Small intestine (tissue), 7 donors: Measurements from ENCODE around the gene HDGFL2. TPM values are rescaled to one million over a fixed set of nuclear protein-coding genes. Genes with fewer than 3 reads are reported as not detected.

Source experiments
- DNase-seq, 2 donors: peaks; one replicate each; pipeline versions ENCODE4 v3.0.0 to v3.0.0-alpha.2; 2013
- FAIRE-seq: peaks from 2 replicates; lab custom pipeline; 2012; peaks lifted over from hg19 to GRCh38; lab: Jason Lieb, UNC
- H3K27ac ChIP-seq, 3 donors: one replicate each; pipeline ENCODE4 v1.5.1; 2013; ENCODE audit warnings: low read length in 2 of 3, mild to moderate bottlenecking in 2 of 3, control low read depth in 1 of 3, inconsistent platforms in 1 of 3, low read depth in 1 of 3, moderate library complexity in 1 of 3
- H3K27me3 ChIP-seq, 3 donors: one replicate each; pipeline ENCODE4 v1.6.1; 2013; ENCODE audit warnings: low read length in 3 of 3, inconsistent platforms in 1 of 3; ENCODE audit not compliant: control insufficient read depth in 3 of 3, insufficient read depth in 3 of 3
- H3K36me3 ChIP-seq, 3 donors: one replicate each; pipeline ENCODE4 v1.6.1; 2013; ENCODE audit warnings: low read length in 3 of 3, inconsistent platforms in 1 of 3, low read depth in 1 of 3, mild to moderate bottlenecking in 1 of 3, moderate library complexity in 1 of 3; ENCODE audit not compliant: control insufficient read depth in 3 of 3, insufficient read depth in 2 of 3
- H3K4me1 ChIP-seq, 3 donors: one replicate each; pipeline ENCODE4 v1.6.1; 2013; ENCODE audit warnings: low read length in 2 of 3, inconsistent platforms in 1 of 3, low read depth in 1 of 3, mild to moderate bottlenecking in 1 of 3, moderate library complexity in 1 of 3; ENCODE audit not compliant: control insufficient read depth in 3 of 3, insufficient read depth in 2 of 3
- H3K4me3 ChIP-seq, 3 donors: one replicate each; pipeline ENCODE4 v1.5.1; 2013; ENCODE audit warnings: low read length in 3 of 3, control low read depth in 1 of 3, inconsistent platforms in 1 of 3, low read depth in 1 of 3, mild to moderate bottlenecking in 1 of 3, moderate library complexity in 1 of 3
- H3K9me3 ChIP-seq, 2 donors: one replicate each; pipeline ENCODE4 v1.6.1; 2013; ENCODE audit warnings: low read depth in 1 of 2, low read length in 1 of 2; ENCODE audit not compliant: control insufficient read depth in 2 of 2, insufficient read depth in 1 of 2
- WGBS, 3 donors: extraction: QIAGEN DNeasy Blood & Tissue Kit; methylation state at CpG; one replicate each; pipeline ENCODE4 v1.1.7; 2013; 5-methylcytosine and 5-hydroxymethylcytosine counted together
- polyA plus RNA-seq, 4 donors: library from polyadenylated mRNA; stranded (reverse) in 3 of 4; unstranded in 1 of 4; fragments of 200-250 nt in 3 of 4; fragments of 120-200 nt in 1 of 4; gene quantifications; one replicate each; pipeline versions ENCODE4 v1.2.1 to v1.2.3, GENCODE V29; 2013
- donor health status: healthy with polysubstance abuse.
- donor health status: control.
- donor health status: control.
- donor health status: Bipolar disorder and iron deficiency.
- donor health status: healthy.

The HDGFL2 gene
- polyA plus RNA-seq, 4 donors = 18.4 to 40.2 (median 28.5) TPM

GRCh38 chr19:4518345-4519171 is 46.5 kb downstream of the HDGFL2 start, which contains the start of gene PLIN4:
TSS of gene PLIN4 (minus strand) at chr19:4518486. CDS start at chr19:4518272, 214 bp downstream.
- 65 to 79% (median 69%) methylated on average over 27 to 34 of the region's 34 CpGs for WGBS, 3 donors
- Histone ChIP-seq H3K4me3 (no peak within 1 kb of the TSS), H3K4me1 (no peaks in the 10 kb centered on the region)

DNA sequence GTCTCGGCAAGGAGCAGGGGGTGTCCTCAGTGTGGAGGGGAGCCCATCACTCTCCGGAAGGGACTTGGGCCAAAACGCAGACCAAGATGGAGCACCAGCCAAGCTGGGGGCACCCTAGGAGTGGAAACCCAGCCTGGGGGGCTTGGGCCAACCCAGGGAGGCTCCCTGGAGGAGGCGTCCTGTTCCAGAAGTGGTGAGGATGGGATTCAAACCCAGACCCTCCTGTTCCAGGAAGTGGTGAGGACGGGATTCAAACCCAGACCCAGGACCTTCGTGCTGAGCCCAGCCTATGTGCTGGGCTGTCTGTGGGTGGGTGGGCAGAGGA is 47.0 kb downstream of the HDGFL2 start:
- DNase-seq (no peak), FAIRE-seq (no peak)
- 84 to 90% (median 87%) methylated on average over 6 of the region's 6 CpGs for WGBS, 3 donors
- peak overlapping the region in 1 of 3 donors; percentile 1 for H3K27ac ChIP-seq
- H3K4me3 ChIP-seq = no peak overlapping the region
- peaks cover 0 to 10% of the 10 kb centered on the region in 2 donors for H3K9me3 ChIP-seq
- H3K4me1 ChIP-seq = no peaks in the 10 kb centered on the region
- H3K27me3 ChIP-seq = no peaks in the 10 kb centered on the region
- no peaks in the 10 kb centered on the region for H3K36me3 ChIP-seq

More at GRCh38 chr19:4518345-4519171, 46.5 kb downstream of the HDGFL2 start, which contains the start of gene PLIN4:
- Histone ChIP-seq H3K27me3 (no peaks in the 10 kb centered on the region), H3K36me3 (no peaks in the 10 kb centered on the region), H3K27ac (peak within 1 kb of the TSS in 1 of 3 donors; percentile 1), H3K9me3 (peaks cover 0 to 10% of the 10 kb centered on the region in 2 donors)
- DNase-seq (no peak), FAIRE-seq (no peak)

GRCh38 chr19:4519521-4520277 is 47.6 kb downstream of the HDGFL2 start:
- 34 to 69% (median 57%) methylated on average over 9 of the region's 9 CpGs for WGBS, 3 donors
- H3K4me1 ChIP-seq = no peaks in the 10 kb centered on the region
- DNase-seq = no peak

DNA sequence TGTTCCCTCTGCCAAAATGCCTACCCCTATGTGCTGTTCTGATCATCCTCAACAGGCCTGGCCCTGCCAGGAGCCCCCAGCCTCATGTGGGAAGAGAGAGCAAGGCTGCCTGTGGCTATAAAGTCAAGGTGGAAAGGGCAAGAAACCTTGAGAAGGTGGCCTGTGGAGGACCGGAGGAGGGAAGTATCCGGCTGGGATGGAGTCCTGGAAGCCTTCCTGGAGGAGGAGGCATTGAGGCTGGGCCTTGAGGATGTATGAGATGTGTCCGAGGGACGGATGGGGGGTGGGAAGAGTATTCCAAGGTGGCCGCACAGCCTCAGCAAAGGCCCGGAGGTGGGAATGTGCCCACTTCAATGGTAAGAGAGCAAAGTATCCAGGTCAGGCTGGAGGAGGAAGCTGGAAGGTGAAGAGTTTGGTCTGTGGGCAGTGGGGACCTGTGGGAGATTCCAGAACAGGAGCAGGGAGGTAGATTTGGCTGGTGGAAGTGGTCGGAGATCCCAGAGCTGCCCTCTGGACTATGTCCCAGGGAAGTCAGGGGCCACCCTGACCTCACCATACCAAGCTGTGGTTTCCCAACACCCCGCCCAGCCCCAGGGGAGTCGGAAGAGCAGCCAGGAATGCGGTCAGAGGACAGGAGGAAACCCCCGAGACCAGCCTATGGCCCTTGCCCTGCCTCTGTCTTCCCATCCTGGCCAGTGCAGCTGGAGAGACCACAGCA is 49.2 kb downstream of the HDGFL2 start:
- H3K27ac ChIP-seq = no peak overlapping the region
- FAIRE-seq = no peak
- no peak for DNase-seq
- H3K27me3 ChIP-seq = no peaks in the 10 kb centered on the region
- no peaks in the 10 kb centered on the region for H3K36me3 ChIP-seq
- no peak overlapping the region for H3K4me3 ChIP-seq
- H3K9me3 ChIP-seq = peaks cover 0 to 10% of the 10 kb centered on the region in 2 donors
- H3K4me1 ChIP-seq = no peaks in the 10 kb centered on the region
- 65 to 74% (median 73%) methylated on average over 11 of the region's 11 CpGs for WGBS, 3 donors

More at GRCh38 chr19:4519521-4520277, 47.6 kb downstream of the HDGFL2 start:
- Histone ChIP-seq H3K27me3 (no peaks in the 10 kb centered on the region), H3K9me3 (peaks cover 0 to 10% of the 10 kb centered on the region in 2 donors), H3K36me3 (no peaks in the 10 kb centered on the region), H3K4me3 (no peak overlapping the region), H3K27ac (no peak overlapping the region)
- no peak for FAIRE-seq

GRCh38 chr19:4521888-4522242 is 49.8 kb downstream of the HDGFL2 start:
- H3K36me3 ChIP-seq = no peaks in the 10 kb centered on the region
- FAIRE-seq = no peak
- H3K27ac ChIP-seq = no peak overlapping the region

DNA sequence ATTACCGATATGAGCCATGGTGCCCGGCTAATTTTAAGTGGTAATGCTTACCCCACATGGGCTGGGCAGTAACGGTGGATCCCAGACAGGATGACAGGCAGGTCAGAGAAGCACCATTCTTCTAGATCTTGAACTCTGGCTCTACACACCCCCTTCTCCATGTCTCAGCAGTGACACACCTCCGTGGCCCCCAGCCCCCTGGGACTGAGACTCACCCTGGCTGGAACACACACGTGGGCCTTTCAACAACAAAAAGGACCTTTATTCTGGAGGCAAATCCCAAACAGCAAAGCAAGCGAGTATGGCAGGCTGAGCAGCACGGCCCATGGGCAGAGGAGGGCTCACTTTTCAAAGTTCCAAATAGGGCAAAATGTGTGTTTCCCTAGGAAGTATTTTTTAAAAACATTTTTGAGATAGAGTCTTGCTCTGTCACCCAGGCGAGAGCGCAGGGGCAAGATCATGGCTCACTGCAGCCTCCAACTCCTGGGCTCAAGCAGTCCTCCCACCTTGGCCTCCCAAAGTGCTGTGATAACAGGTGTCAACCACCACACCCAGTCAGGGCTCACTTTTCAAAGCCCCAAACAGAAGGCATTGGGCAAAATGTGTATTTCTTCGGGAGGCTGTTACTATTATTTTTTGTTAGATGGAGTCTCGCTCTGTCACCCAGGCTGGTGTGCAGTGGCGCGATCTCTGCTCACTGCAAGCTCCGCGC is 50.4 kb downstream of the HDGFL2 start:
- H3K27me3 ChIP-seq = no peaks in the 10 kb centered on the region
- no peaks in the 10 kb centered on the region for H3K4me1 ChIP-seq
- H3K36me3 ChIP-seq = no peaks in the 10 kb centered on the region
- H3K4me3 ChIP-seq = no peak overlapping the region
- no peak for FAIRE-seq
- H3K9me3 ChIP-seq = peaks cover 0 to 10% of the 10 kb centered on the region in 2 donors
- H3K27ac ChIP-seq = no peak overlapping the region
- 83 to 86% (median 86%) methylated on average over 15 of the region's 15 CpGs for WGBS, 3 donors
- no peak for DNase-seq

More at GRCh38 chr19:4521888-4522242, 49.8 kb downstream of the HDGFL2 start:
- 81 to 89% (median 86%) methylated on average over 5 of the region's 5 CpGs for WGBS, 3 donors
- peaks cover 0 to 10% of the 10 kb centered on the region in 2 donors for H3K9me3 ChIP-seq
- no peak overlapping the region for H3K4me3 ChIP-seq
- no peak for DNase-seq
- H3K4me1 ChIP-seq = no peaks in the 10 kb centered on the region
- no peaks in the 10 kb centered on the region for H3K27me3 ChIP-seq

- H3K27ac ChIP-seq = no peak overlapping the region
- no peaks in the 10 kb centered on the region for H3K4me1 ChIP-seq
- no peaks in the 10 kb centered on the region for H3K36me3 ChIP-seq
- no peak overlapping the region for H3K4me3 ChIP-seq
- DNase-seq = peak in 1 of 2 donors; percentile 25
- WGBS, 3 donors = 68 to 72% (median 70%) methylated on average over 48 to 53 of the region's 53 CpGs
- no peaks in the 10 kb centered on the region for H3K27me3 ChIP-seq
- H3K9me3 ChIP-seq = peaks cover 0 to 10% of the 10 kb centered on the region in 2 donors
- no peak for FAIRE-seq
These were observed 51.4 kb downstream of the HDGFL2 start for GRCh38 chr19:4523306-4524110.
